Measurements from ENCODE around the gene NPEPL1.

Gene NPEPL1

DNA sequence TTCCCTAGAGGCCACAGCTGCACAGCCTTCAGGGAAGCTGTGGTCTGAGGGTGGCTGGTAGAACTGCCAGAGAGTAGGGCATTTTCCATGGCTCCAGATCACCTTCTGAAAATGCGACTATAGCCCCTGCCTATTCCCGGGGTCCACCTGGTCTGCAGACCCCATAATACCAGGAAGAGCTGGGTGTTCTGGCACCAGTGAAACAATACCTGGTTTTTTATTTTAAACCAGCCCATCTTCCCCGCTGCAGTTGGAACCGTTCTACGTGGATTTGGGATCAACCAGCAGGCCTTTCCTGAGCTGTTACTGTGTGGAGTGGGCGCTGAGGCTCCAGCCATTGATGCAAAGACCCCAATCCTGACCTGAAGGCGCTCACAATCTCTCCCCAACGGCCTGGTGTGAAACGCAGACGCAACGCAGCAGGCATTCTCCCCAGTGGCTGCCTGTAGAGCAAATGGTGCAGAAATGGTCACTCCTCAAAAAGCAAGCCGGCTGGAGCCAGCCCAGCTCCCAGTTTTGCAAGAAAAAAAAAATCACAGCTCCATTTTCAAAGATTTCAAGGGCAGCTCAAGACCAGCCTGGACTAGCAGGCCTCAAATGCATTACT lies 11.3 kb downstream of the NPEPL1 start:
- H3K4me3 ChIP-seq (ENCODE audit: low read length) = no peak overlapping the region
- no peaks in the 10 kb centered on the region for H3K4me1 ChIP-seq (ENCODE audit: insufficient read depth, low read length)
- peaks cover 7% of the 10 kb centered on the region for H3K9me3 ChIP-seq (ENCODE audit: low read length)
- H3K36me3 ChIP-seq (ENCODE audit: insufficient read depth, low read length) = peaks cover 50% of the 10 kb centered on the region
- H2AFZ ChIP-seq (ENCODE audit: low read depth, low read length) = no peak overlapping the region
- no peaks in the 10 kb centered on the region for H3K27me3 ChIP-seq (ENCODE audit: insufficient read depth, low read length)

DNA sequence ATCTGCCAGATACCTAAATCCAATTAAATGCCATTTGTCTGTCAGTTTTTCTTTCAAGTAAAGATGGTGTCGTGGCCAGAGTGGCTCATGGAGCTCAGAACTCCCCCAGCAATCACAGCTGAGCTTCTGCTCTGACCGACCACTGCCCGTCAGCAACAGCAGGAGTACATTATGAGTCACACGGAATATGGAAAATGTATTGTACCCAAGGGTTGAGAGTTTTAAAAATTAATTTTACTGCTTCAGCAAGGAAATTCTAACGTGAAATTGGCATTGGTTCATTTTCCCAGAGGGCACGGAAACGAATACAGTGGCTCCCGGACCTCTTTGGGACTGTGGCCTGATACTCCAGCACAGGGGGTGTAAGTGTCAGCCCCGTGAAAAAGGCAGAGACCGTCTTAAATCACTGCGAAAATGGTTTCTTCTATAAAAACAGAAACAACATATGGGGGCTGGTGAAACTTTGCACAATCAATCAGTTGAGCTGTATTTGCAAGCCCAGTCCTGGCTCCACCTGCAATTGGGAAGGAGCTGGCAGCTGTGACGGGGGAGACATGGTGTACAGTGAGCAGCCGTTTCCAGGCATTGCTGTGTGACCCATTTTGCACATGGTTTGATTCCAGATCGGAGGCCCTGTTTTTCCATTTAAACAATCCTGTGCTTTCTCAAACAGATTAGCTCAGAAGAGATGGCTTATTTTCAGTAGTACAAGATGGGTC lies 12.8 kb downstream of the NPEPL1 start:
- H3K36me3 ChIP-seq (ENCODE audit: insufficient read depth, low read length) = peaks cover 38% of the 10 kb centered on the region
- H3K27me3 ChIP-seq (ENCODE audit: insufficient read depth, low read length) = no peaks in the 10 kb centered on the region

DNA sequence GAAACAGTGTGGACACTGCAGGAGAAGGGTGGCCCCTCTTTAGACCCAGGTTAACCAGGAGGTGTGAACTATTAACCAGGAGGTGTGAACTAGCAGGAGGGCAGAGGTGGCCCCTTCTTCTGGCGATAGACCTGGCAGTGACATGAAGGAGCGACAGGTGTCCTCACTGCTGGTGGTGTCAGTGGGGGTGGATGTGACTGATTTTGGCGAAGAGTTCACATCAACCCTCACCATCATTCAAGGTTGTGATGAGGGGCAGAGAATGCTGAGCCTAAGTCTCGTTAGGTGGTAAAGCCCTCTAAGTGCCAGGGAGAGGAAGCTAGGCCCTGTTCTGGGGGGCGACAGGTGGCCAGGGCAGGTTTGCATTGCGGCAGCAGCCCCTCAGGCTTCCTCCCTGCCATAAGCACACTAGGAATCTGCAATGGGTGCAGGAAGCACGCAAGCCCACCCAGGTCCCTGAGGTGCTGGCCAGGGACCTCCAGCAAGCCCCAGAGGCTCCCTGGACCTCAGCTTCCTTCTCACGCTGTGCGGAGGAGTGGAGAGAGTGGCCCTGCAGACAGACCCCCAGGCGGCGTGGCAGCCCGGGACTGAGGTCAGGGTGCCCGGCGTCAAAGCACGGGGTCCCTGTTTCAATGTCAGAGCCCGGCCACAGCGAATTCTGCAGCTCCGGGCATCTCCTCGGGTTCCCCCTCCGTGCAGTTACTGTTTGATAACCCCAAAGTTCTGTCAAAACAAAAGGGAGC lies 13.7 kb downstream of the NPEPL1 start:
- Histone ChIP-seq H3K4me1 (ENCODE audit: insufficient read depth, low read length) (no peaks in the 10 kb centered on the region), H3K36me3 (ENCODE audit: insufficient read depth, low read length) (peaks cover 36% of the 10 kb centered on the region), H3K27me3 (ENCODE audit: insufficient read depth, low read length) (no peaks in the 10 kb centered on the region), H3K4me3 (ENCODE audit: low read length) (no peak overlapping the region), H2AFZ (ENCODE audit: low read depth, low read length) (no peak overlapping the region), H3K9me3 (ENCODE audit: low read length) (peaks cover 7% of the 10 kb centered on the region)

More for the DNA sequence above, 12.8 kb downstream of the NPEPL1 start:
- H3K4me1 ChIP-seq (ENCODE audit: insufficient read depth, low read length) = no peaks in the 10 kb centered on the region
- no peak overlapping the region for H2AFZ ChIP-seq (ENCODE audit: low read depth, low read length)
- no peak overlapping the region for H3K4me3 ChIP-seq (ENCODE audit: low read length)
- peaks cover 7% of the 10 kb centered on the region for H3K9me3 ChIP-seq (ENCODE audit: low read length)

DNA sequence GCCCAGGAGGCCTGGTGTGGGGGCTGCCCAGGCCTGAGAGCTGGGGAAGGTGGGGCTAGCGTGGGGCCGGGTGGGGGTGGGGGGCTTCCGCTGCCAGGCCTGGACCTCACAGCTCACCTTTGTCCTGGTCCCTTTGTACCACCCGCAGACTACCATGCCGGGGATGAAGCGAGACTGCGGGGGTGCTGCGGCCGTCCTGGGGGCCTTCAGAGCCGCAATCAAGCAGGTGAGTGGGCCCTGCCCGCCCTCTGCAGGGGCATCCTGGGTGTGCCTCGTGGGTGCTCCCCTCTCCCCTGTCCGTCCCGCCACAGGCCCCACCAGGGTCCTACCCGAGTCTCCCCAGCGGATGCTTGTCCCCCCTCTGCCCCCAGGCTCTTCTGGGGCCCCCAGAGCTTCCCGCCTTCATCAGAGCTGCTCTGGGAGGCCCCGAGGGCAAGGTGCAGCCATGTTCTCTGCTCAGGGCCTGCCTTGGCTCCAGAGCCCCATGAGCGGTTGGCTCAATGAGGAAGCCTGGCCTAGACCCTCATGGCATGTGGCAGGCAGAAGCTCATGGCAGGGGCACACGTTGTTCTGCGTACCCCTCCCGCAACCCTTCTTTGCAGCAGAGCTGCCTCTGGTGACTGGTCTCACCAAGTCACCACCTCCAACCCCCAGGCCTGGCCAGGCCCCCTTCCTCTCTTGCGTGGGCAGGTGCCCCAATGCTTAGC lies 14.5 kb downstream of the NPEPL1 start:
- Histone ChIP-seq H3K27me3 (ENCODE audit: insufficient read depth, low read length) (no peaks in the 10 kb centered on the region), H3K9me3 (ENCODE audit: low read length) (peaks cover 7% of the 10 kb centered on the region), H3K4me3 (ENCODE audit: low read length) (no peak overlapping the region), H2AFZ (ENCODE audit: low read depth, low read length) (no peak overlapping the region), H3K36me3 (ENCODE audit: insufficient read depth, low read length) (peaks cover 28% of the 10 kb centered on the region), H3K4me1 (ENCODE audit: insufficient read depth, low read length) (no peaks in the 10 kb centered on the region)

GRCh38 chr20:58707770-58708169 lies 15.2 kb downstream of the NPEPL1 start:
- Histone ChIP-seq H3K36me3 (ENCODE audit: insufficient read depth, low read length) (peaks cover 21% of the 10 kb centered on the region), H3K9me3 (ENCODE audit: low read length) (peaks cover 7% of the 10 kb centered on the region), H3K4me3 (ENCODE audit: low read length) (no peak overlapping the region), H3K4me1 (ENCODE audit: insufficient read depth, low read length) (no peaks in the 10 kb centered on the region), H2AFZ (ENCODE audit: low read depth, low read length) (no peak overlapping the region), H3K27me3 (ENCODE audit: insufficient read depth, low read length) (no peaks in the 10 kb centered on the region)

DNA sequence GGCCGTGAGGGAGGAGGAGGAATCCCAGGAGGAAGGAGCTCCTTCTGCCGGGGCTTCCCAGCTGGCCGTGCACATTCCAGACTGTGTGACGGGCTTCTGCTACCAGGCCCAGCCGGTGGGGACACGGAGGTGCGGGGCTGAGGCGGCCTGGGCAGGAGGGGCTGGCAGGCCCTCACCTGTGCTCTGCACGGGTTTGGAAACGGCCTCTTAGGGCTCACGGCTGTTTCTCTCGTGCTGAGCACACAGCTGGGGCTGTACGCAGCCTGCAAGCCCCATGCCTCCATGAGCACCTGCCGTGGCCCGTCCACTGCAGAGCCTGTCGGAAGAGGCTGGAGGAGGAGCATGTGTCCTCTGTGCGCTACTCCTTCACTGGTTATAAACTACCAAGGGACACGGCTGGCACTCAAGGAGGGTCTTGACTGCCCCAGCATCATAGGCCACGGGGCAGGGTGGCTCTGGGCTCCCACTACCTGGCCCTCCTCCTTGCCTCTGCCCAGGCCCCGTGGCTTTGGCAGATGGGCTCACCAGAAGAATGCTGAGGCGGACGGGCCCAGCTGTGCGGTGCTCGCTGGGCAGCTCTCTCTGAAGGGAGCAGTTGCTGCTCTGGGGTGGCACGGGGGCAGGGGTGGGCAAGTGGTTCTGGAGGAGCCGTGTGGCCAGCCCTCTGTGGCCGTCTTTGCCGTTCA lies 15.8 kb downstream of the NPEPL1 start:
- Histone ChIP-seq H3K4me1 (ENCODE audit: insufficient read depth, low read length) (no peaks in the 10 kb centered on the region), H3K9me3 (ENCODE audit: low read length) (peaks cover 7% of the 10 kb centered on the region), H2AFZ (ENCODE audit: low read depth, low read length) (no peak overlapping the region), H3K4me3 (ENCODE audit: low read length) (no peak overlapping the region), H3K27me3 (ENCODE audit: insufficient read depth, low read length) (no peaks in the 10 kb centered on the region), H3K36me3 (ENCODE audit: insufficient read depth, low read length) (peaks cover 15% of the 10 kb centered on the region)

- Histone ChIP-seq H3K36me3 (ENCODE audit: insufficient read depth, low read length) (peaks cover 9% of the 10 kb centered on the region), H3K27me3 (ENCODE audit: insufficient read depth, low read length) (no peaks in the 10 kb centered on the region), H3K9me3 (ENCODE audit: low read length) (no peaks in the 10 kb centered on the region), H3K4me1 (ENCODE audit: insufficient read depth, low read length) (no peaks in the 10 kb centered on the region), H3K4me3 (ENCODE audit: low read length) (no peak overlapping the region), H2AFZ (ENCODE audit: low read depth, low read length) (no peak overlapping the region)
These were observed 16.6 kb downstream of the NPEPL1 start for GRCh38 chr20:58709013-58709702.

- Histone ChIP-seq H3K4me3 (ENCODE audit: low read length) (no peak overlapping the region), H3K27me3 (ENCODE audit: insufficient read depth, low read length) (no peaks in the 10 kb centered on the region), H3K36me3 (ENCODE audit: insufficient read depth, low read length) (peaks cover 9% of the 10 kb centered on the region)
These were observed 17.1 kb downstream of the NPEPL1 start for GRCh38 chr20:58709703-58710039.

GRCh38 chr20:58710481-58711265 lies 18.1 kb downstream of the NPEPL1 start:
- no peaks in the 10 kb centered on the region for H3K27me3 ChIP-seq (ENCODE audit: insufficient read depth, low read length)
- peaks cover 6% of the 10 kb centered on the region for H3K4me1 ChIP-seq (ENCODE audit: insufficient read depth, low read length)
- no peak overlapping the region for H3K4me3 ChIP-seq (ENCODE audit: low read length)
- peaks cover 4% of the 10 kb centered on the region for H3K36me3 ChIP-seq (ENCODE audit: insufficient read depth, low read length)
- H3K9me3 ChIP-seq (ENCODE audit: low read length) = no peaks in the 10 kb centered on the region
- H2AFZ ChIP-seq (ENCODE audit: low read depth, low read length) = no peak overlapping the region

More at GRCh38 chr20:58709703-58710039, 17.1 kb downstream of the NPEPL1 start:
- peaks cover under 1% of the 10 kb centered on the region for H3K4me1 ChIP-seq (ENCODE audit: insufficient read depth, low read length)
- no peaks in the 10 kb centered on the region for H3K9me3 ChIP-seq (ENCODE audit: low read length)
- no peak overlapping the region for H2AFZ ChIP-seq (ENCODE audit: low read depth, low read length)

- H3K9me3 ChIP-seq (ENCODE audit: low read length) = no peaks in the 10 kb centered on the region
- H3K36me3 ChIP-seq (ENCODE audit: insufficient read depth, low read length) = peaks cover 4% of the 10 kb centered on the region
- H3K4me1 ChIP-seq (ENCODE audit: insufficient read depth, low read length) = peaks cover 13% of the 10 kb centered on the region
- no peak overlapping the region for H3K4me3 ChIP-seq (ENCODE audit: low read length)
- no peaks in the 10 kb centered on the region for H3K27me3 ChIP-seq (ENCODE audit: insufficient read depth, low read length)
- H2AFZ ChIP-seq (ENCODE audit: low read depth, low read length) = no peak overlapping the region
These were observed 18.9 kb downstream of the NPEPL1 start for GRCh38 chr20:58711266-58712051.

GRCh38 chr20:58712151-58712791 lies 19.7 kb downstream of the NPEPL1 start:
- Histone ChIP-seq H2AFZ (ENCODE audit: low read depth, low read length) (no peak overlapping the region), H3K4me3 (ENCODE audit: low read length) (no peak overlapping the region)

More at GRCh38 chr20:58712151-58712791, 19.7 kb downstream of the NPEPL1 start:
- H3K4me1 ChIP-seq (ENCODE audit: insufficient read depth, low read length) = peaks cover 21% of the 10 kb centered on the region
- H3K36me3 ChIP-seq (ENCODE audit: insufficient read depth, low read length) = peaks cover 4% of the 10 kb centered on the region
- no peaks in the 10 kb centered on the region for H3K27me3 ChIP-seq (ENCODE audit: insufficient read depth, low read length)
- no peaks in the 10 kb centered on the region for H3K9me3 ChIP-seq (ENCODE audit: low read length)
